Fibroblast of lung (primary cell): Measurements from ENCODE around the gene RCOR3. TPM values are rescaled to one million over a fixed set of nuclear protein-coding genes. Genes with fewer than 3 reads are reported as not detected.
A peak's percentile ranks its signal among the peaks of the same experiment; 100 is the strongest.

Experiments
- DNase-seq, 2 donors: peaks; one replicate each; pipeline versions ENCODE4 v3.0.0 to v3.0.0-alpha.2; 2010; ENCODE audit warnings: low read depth in 2 of 2
- H2AFZ ChIP-seq: 2 replicates; pipeline ENCODE4 v1.5.1; 2012; ENCODE audit warnings: low read length, control low read depth, inconsistent platforms
- H3K27ac ChIP-seq: 2 replicates; pipeline ENCODE4 v1.5.1; 2011; ENCODE audit warnings: low read length, control low read depth; ENCODE audit not compliant: insufficient read depth
- H3K27me3 ChIP-seq: 2 replicates; pipeline ENCODE4 v1.5.1; 2011; ENCODE audit warnings: mild to moderate bottlenecking, low read length; ENCODE audit not compliant: control insufficient read depth, insufficient read depth
- H3K36me3 ChIP-seq: 2 replicates; pipeline ENCODE4 v1.5.1; 2011; ENCODE audit warnings: low read length; ENCODE audit not compliant: control insufficient read depth, insufficient read depth
- H3K4me1 ChIP-seq: 2 replicates; pipeline ENCODE4 v1.5.1; 2011; ENCODE audit warnings: low read length; ENCODE audit not compliant: control insufficient read depth, insufficient read depth; ENCODE audit errors: extremely low read depth
- H3K4me2 ChIP-seq: 2 replicates; pipeline ENCODE4 v1.5.1; 2011; ENCODE audit warnings: low read length, control low read depth; ENCODE audit not compliant: insufficient read depth; ENCODE audit errors: extremely low read depth
- H3K4me3 ChIP-seq, 4 experiments: fragments of 200-600 bp in 1 of 4; sonication (generic) in 1 of 4; replicated peaks in 1 of 4; 2 replicates each; pipeline ENCODE4 v1.5.1; 2011 to 2016; ENCODE audit warnings: low read length in 4 of 4, low read depth in 3 of 4, mild to moderate bottlenecking in 3 of 4, control low read depth in 2 of 4, inconsistent platforms in 1 of 4, mixed read lengths in 1 of 4; ENCODE audit not compliant: insufficient read depth in 1 of 4; ENCODE audit errors: control extremely low read depth in 1 of 4
- H3K79me2 ChIP-seq: 2 replicates; pipeline ENCODE4 v1.5.1; 2012; ENCODE audit warnings: mild to moderate bottlenecking, low read length, inconsistent platforms; ENCODE audit not compliant: control insufficient read depth, insufficient read depth
- H3K9ac ChIP-seq: 2 replicates; pipeline ENCODE4 v1.5.1; 2011; ENCODE audit warnings: mild to moderate bottlenecking, low read length, control low read depth; ENCODE audit not compliant: insufficient read depth
- H3K9me3 ChIP-seq: 2 replicates; pipeline ENCODE4 v1.5.1; 2012; ENCODE audit warnings: low read depth, low read length; ENCODE audit not compliant: control insufficient read depth, insufficient read depth
- H4K20me1 ChIP-seq: 2 replicates; pipeline ENCODE4 v1.5.1; 2011; ENCODE audit warnings: low read length; ENCODE audit not compliant: control insufficient read depth, insufficient read depth; ENCODE audit errors: extremely low read depth
- EZH2 ChIP-seq: IDR thresholded peaks from 2 replicates; pipeline ENCODE4 v1.5.1; 2012; ENCODE audit warnings: low read length, control low read depth, mild to moderate bottlenecking; ENCODE audit errors: missing control alignments
- polyA plus RNA-seq, 2 donors: library from polyadenylated mRNA; depleted of rRNA in 1 of 2; stranded (reverse) in 1 of 2; unstranded in 1 of 2; fragments of >200 nt; gene quantifications; 2 replicates each; pipeline ENCODE4 v1.2.1, GENCODE V29; 2011 to 2012; ENCODE audit warnings: missing spikeins in 1 of 2
- total RNA-seq: library from RNA; depleted of rRNA; stranded (reverse); fragments of >200 nt; gene quantifications from 2 replicates; pipeline ENCODE4 v1.2.1, GENCODE V29; 2014
- TF ChIP-seq, protein P1 (sequence below), 2 donors: IDR thresholded peaks in 1 of 2; conservative IDR thresholded peaks in 1 of 2; 1 replicate in 1 of 2; 2 replicates in 1 of 2; pipeline ENCODE4 v1.5.1; 2011 to 2012; ENCODE audit warnings: low read length in 2 of 2, control low read depth in 1 of 2, inconsistent platforms in 1 of 2, low read depth in 1 of 2, mild to moderate bottlenecking in 1 of 2

Gene RCOR3
- total and polyA plus RNA-seq, 2 donors (not counting 1 experiment from before 2014, with no cell fraction given) = 24.9 to 38.1 TPM

- H3K9me3 ChIP-seq = no peaks in the 10 kb centered on the region
- no peaks in the 10 kb centered on the region for H3K4me1 ChIP-seq
- H3K27me3 ChIP-seq = no peaks in the 10 kb centered on the region
- H3K79me2 ChIP-seq = no peaks in the 10 kb centered on the region
- no peak overlapping the region for H3K4me2 ChIP-seq
- H3K9ac ChIP-seq = no peak overlapping the region
- peak in 1 of 2 donors; percentile 85 for DNase-seq
- no peaks in the 10 kb centered on the region for H3K36me3 ChIP-seq
- H2AFZ ChIP-seq = no peak overlapping the region
- TF ChIP-seq, protein P1, sequence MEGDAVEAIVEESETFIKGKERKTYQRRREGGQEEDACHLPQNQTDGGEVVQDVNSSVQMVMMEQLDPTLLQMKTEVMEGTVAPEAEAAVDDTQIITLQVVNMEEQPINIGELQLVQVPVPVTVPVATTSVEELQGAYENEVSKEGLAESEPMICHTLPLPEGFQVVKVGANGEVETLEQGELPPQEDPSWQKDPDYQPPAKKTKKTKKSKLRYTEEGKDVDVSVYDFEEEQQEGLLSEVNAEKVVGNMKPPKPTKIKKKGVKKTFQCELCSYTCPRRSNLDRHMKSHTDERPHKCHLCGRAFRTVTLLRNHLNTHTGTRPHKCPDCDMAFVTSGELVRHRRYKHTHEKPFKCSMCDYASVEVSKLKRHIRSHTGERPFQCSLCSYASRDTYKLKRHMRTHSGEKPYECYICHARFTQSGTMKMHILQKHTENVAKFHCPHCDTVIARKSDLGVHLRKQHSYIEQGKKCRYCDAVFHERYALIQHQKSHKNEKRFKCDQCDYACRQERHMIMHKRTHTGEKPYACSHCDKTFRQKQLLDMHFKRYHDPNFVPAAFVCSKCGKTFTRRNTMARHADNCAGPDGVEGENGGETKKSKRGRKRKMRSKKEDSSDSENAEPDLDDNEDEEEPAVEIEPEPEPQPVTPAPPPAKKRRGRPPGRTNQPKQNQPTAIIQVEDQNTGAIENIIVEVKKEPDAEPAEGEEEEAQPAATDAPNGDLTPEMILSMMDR (conservative IDR thresholded peaks at IDR 0.05 in 1 of 2, IDR thresholded peaks at IDR 0.05 in 1 of 2; ENCODE audit: low read depth in 1 of 2, low read length in 2 of 2) = no peak
- no peak for TF ChIP-seq EZH2
- no peaks in the 10 kb centered on the region for H4K20me1 ChIP-seq
- no peak overlapping the region for H3K4me3 ChIP-seq
- H3K27ac ChIP-seq = no peak overlapping the region
Observed at GRCh38 chr1:211356723-211357407, 97.7 kb downstream of the RCOR3 start.

GRCh38 chr1:211358685-211359084 is 99.5 kb downstream of the RCOR3 start:
- Histone ChIP-seq H4K20me1 (no peaks in the 10 kb centered on the region), H3K36me3 (no peaks in the 10 kb centered on the region), H3K4me3 (no peak overlapping the region), H3K79me2 (no peaks in the 10 kb centered on the region), H2AFZ (no peak overlapping the region), H3K4me2 (no peak overlapping the region), H3K9ac (no peak overlapping the region), H3K4me1 (no peaks in the 10 kb centered on the region), H3K27ac (no peak overlapping the region), H3K9me3 (no peaks in the 10 kb centered on the region), H3K27me3 (no peaks in the 10 kb centered on the region)
- TF ChIP-seq, protein P1 (conservative IDR thresholded peaks at IDR 0.05 in 1 of 2, IDR thresholded peaks at IDR 0.05 in 1 of 2; ENCODE audit: low read depth in 1 of 2, low read length in 2 of 2) = no peak
- TF ChIP-seq EZH2 = no peak
- DNase-seq = no peak

- H3K4me3 ChIP-seq = no peak overlapping the region
- no peaks in the 10 kb centered on the region for H3K27me3 ChIP-seq
- no peaks in the 10 kb centered on the region for H3K79me2 ChIP-seq
- DNase-seq = peak in 1 of 2 donors; percentile 50
- no peaks in the 10 kb centered on the region for H3K9me3 ChIP-seq
- TF ChIP-seq, protein P1 (conservative IDR thresholded peaks at IDR 0.05 in 1 of 2, IDR thresholded peaks at IDR 0.05 in 1 of 2; ENCODE audit: low read depth in 1 of 2, low read length in 2 of 2) = no peak
- no peak for TF ChIP-seq EZH2
- H3K9ac ChIP-seq = no peak overlapping the region
- H2AFZ ChIP-seq = no peak overlapping the region
- H3K4me2 ChIP-seq = no peak overlapping the region
- no peaks in the 10 kb centered on the region for H3K4me1 ChIP-seq
- no peak overlapping the region for H3K27ac ChIP-seq
- H3K36me3 ChIP-seq = no peaks in the 10 kb centered on the region
- H4K20me1 ChIP-seq = no peaks in the 10 kb centered on the region
Observed at GRCh38 chr1:211359876-211360275, 100.7 kb downstream of the RCOR3 start.
